ENCODE data around the gene CACNA2D4. TPM values are rescaled to one million over a fixed set of nuclear protein-coding genes. Genes with fewer than 3 reads are reported as not detected.

The CACNA2D4 gene
- total RNA-seq, 1 donor, result 0.27 TPM

GRCh38 chr12:1846421-1847405, 71.7 kb downstream of the CACNA2D4 start:
- H3K4me3 ChIP-seq (ENCODE audit: low read depth, low read length), result no peak overlapping the region
- TF ChIP-seq CTCF (IDR thresholded peaks at IDR 0.05; ENCODE audit: insufficient read depth, low read length), result no peak
- DNase-seq (ENCODE audit: low read depth), result no peak

- DNase-seq (ENCODE audit: low read depth), result no peak
- no peak overlapping the region for H3K4me3 ChIP-seq (ENCODE audit: low read depth, low read length)
- no peak for TF ChIP-seq CTCF (IDR thresholded peaks at IDR 0.05; ENCODE audit: insufficient read depth, low read length)
Measured at GRCh38 chr12:1845886-1846285, 72.6 kb downstream of the CACNA2D4 start.

GRCh38 chr12:1845427-1845826, 73.0 kb downstream of the CACNA2D4 start:
- no peak for DNase-seq (ENCODE audit: low read depth)
- no peak overlapping the region for H3K4me3 ChIP-seq (ENCODE audit: low read depth, low read length)
- no peak for TF ChIP-seq CTCF (IDR thresholded peaks at IDR 0.05; ENCODE audit: insufficient read depth, low read length)

- no peak overlapping the region for H3K4me3 ChIP-seq (ENCODE audit: low read depth, low read length)
- TF ChIP-seq CTCF (IDR thresholded peaks at IDR 0.05; ENCODE audit: insufficient read depth, low read length), result no peak
- no peak for DNase-seq (ENCODE audit: low read depth)
Measured at GRCh38 chr12:1844661-1845409, 73.6 kb downstream of the CACNA2D4 start.

GRCh38 chr12:1844223-1844622, 74.2 kb downstream of the CACNA2D4 start:
- H3K4me3 ChIP-seq (ENCODE audit: low read depth, low read length), result no peak overlapping the region
- TF ChIP-seq CTCF (IDR thresholded peaks at IDR 0.05; ENCODE audit: insufficient read depth, low read length), result no peak
- no peak for DNase-seq (ENCODE audit: low read depth)

GRCh38 chr12:1843641-1844005, 74.8 kb downstream of the CACNA2D4 start:
- DNase-seq (ENCODE audit: low read depth), result no peak
- H3K4me3 ChIP-seq (ENCODE audit: low read depth, low read length), result no peak overlapping the region
- TF ChIP-seq CTCF (IDR thresholded peaks at IDR 0.05; ENCODE audit: insufficient read depth, low read length), result no peak
